ENCODE measurements around the gene MINDY4.

Gene MINDY4

GRCh38 chr7:30771174-30771879 is at the start of gene MINDY4:
Gene MINDY4, plus strand, starts transcription at chr7:30771417. Its CDS starts 77 bp downstream, at chr7:30771494.
- peak; percentile 43 for DNase-seq

GRCh38 chr7:30722187-30722586 is 49.0 kb upstream of the MINDY4 start:
- no peak for DNase-seq

- DNase-seq: no peak
Measured at GRCh38 chr7:30722671-30723070, 48.5 kb upstream of the MINDY4 start.

GRCh38 chr7:30723776-30724175 is 47.4 kb upstream of the MINDY4 start:
- DNase-seq: no peak

- no peak for DNase-seq
Measured at GRCh38 chr7:30726296-30727006, 44.8 kb upstream of the MINDY4 start.

- peak; percentile 23 for DNase-seq
Measured at GRCh38 chr7:30727061-30727945, 43.9 kb upstream of the MINDY4 start.

- DNase-seq: no peak
Measured at GRCh38 chr7:30728591-30729100, 42.6 kb upstream of the MINDY4 start.

- DNase-seq: no peak
Measured at GRCh38 chr7:30729642-30730041, 41.6 kb upstream of the MINDY4 start.

GRCh38 chr7:30730097-30730496 is 41.1 kb upstream of the MINDY4 start:
- DNase-seq: no peak

GRCh38 chr7:30730996-30731395 is 40.2 kb upstream of the MINDY4 start:
- no peak for DNase-seq

GRCh38 chr7:30731581-30731980 is 39.6 kb upstream of the MINDY4 start:
- no peak for DNase-seq

- DNase-seq: no peak
Measured at GRCh38 chr7:30732606-30733005, 38.6 kb upstream of the MINDY4 start.

GRCh38 chr7:30733216-30733615 is 38.0 kb upstream of the MINDY4 start:
- no peak for DNase-seq

GRCh38 chr7:30733691-30734090 is 37.5 kb upstream of the MINDY4 start:
- DNase-seq: no peak

GRCh38 chr7:30734497-30734896 is 36.7 kb upstream of the MINDY4 start:
- no peak for DNase-seq

GRCh38 chr7:30735631-30736030 is 35.6 kb upstream of the MINDY4 start:
- DNase-seq: no peak

- no peak for DNase-seq
Measured at GRCh38 chr7:30736291-30736690, 34.9 kb upstream of the MINDY4 start.

GRCh38 chr7:30738026-30738915 is 32.9 kb upstream of the MINDY4 start:
- DNase-seq: no peak

GRCh38 chr7:30739691-30740090 is 31.5 kb upstream of the MINDY4 start:
- no peak for DNase-seq

- peak; percentile 69 for DNase-seq
Measured at GRCh38 chr7:30740417-30741181, 30.6 kb upstream of the MINDY4 start.

GRCh38 chr7:30741289-30741688 is 29.9 kb upstream of the MINDY4 start:
- no peak for DNase-seq
